HG02798 (cell line): Measurements from ENCODE around the gene ANAPC4.

ENCODE experiments used
- ATAC-seq: cut with Tn5 transposase; IDR thresholded peaks from one replicate; pipeline ENCODE4 v1.9.1; 2021; ENCODE audit warnings: mild to moderate bottlenecking; ENCODE audit not compliant: unreplicated experiment, poor library complexity

The ANAPC4 gene

DNA sequence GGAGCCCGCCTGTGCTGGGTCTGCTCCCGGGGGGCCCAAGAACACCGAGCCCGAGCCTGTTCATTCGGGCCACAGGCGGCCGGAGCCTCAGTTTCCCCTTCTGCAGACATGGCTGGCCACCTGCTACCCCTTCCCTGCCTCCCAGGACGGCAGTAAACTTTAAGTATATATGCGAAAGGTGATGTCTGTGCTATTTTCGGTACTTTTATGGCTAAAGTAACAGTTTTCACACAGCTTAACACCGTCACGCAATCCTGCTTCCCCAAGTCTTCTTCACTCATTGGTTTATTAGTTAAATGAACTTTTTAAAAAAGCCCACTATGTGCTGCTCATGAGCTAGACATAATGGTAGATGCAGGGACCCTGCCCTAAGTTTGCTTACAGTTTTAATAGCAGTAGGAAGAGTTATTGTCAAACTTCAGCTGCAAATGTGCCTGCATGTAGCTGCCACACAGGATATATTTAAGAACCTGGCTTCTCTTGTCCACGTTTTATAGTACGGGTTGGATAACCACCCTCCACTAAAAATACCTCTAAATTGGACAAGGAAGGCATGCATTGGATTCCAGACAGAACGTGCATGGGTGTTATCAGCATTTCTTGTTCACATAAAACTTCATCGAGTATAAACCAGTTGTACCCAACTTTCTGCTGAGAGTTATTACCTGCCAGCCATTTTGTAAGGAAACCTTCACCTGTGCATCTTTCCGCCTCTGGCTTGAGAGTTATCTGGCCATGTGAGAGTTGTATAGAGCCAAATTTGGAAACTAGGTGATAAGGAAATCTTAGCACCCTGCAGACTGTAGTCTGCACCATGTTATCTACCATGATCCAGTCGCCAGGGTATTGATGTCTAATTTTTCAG, 741 bp downstream of the ANAPC4 start:
- ATAC-seq, result no peak

- ATAC-seq, result no peak
Measured at GRCh38 chr4:25378437-25378743, 1.3 kb downstream of the ANAPC4 start.

DNA sequence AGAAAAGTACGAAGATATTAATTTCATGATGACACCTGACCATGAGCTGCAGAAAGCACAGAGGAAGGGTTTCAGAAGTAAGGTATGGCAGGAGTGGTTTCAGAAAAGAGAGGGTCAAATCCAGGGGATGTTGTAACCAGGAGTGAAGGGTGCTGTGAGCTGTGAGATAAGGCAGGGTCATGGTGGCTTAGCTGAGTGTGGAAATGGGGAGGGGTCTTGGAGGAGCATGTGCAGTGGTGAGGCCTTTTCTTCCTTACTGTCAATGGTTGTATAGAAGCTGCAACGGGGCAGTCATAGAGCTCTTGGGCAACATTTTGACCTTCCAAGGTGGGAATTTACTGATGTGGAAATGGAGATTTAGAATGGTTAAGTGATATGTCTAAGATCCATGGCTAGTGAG, 2.5 kb downstream of the ANAPC4 start:
- no peak for ATAC-seq

- ATAC-seq, result no peak
Measured at GRCh38 chr4:25383647-25384046, 6.6 kb downstream of the ANAPC4 start.

DNA sequence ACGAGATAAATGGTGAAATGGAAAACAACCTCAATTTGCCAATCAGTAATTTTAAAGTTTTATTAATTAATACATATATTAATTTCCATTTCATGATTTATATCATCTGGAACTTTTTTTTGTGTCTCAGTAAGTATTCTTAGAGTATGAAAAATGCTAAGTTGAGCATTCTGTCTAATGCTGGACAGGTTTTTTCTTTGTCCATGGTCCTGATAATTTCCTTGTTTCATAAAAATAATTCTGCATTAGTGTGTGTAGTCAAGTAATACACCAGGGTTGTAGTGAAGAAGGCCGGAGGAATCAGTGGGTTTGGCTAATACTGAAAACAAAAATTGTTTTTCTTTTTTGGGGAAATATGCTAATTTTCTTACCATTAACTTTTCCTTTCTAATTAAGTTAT, 9.9 kb downstream of the ANAPC4 start:
- no peak for ATAC-seq

- ATAC-seq, result no peak
Measured at GRCh38 chr4:25397305-25397704, 20.2 kb downstream of the ANAPC4 start.

GRCh38 chr4:25399510-25399909, 22.4 kb downstream of the ANAPC4 start:
- ATAC-seq, result no peak

- no peak for ATAC-seq
Measured at GRCh38 chr4:25401066-25401465, 24.0 kb downstream of the ANAPC4 start.

GRCh38 chr4:25402521-25402920, 25.5 kb downstream of the ANAPC4 start:
- no peak for ATAC-seq

GRCh38 chr4:25403699-25404098, 26.6 kb downstream of the ANAPC4 start:
- ATAC-seq, result no peak

GRCh38 chr4:25405453-25405852, 28.4 kb downstream of the ANAPC4 start:
- ATAC-seq, result no peak

DNA sequence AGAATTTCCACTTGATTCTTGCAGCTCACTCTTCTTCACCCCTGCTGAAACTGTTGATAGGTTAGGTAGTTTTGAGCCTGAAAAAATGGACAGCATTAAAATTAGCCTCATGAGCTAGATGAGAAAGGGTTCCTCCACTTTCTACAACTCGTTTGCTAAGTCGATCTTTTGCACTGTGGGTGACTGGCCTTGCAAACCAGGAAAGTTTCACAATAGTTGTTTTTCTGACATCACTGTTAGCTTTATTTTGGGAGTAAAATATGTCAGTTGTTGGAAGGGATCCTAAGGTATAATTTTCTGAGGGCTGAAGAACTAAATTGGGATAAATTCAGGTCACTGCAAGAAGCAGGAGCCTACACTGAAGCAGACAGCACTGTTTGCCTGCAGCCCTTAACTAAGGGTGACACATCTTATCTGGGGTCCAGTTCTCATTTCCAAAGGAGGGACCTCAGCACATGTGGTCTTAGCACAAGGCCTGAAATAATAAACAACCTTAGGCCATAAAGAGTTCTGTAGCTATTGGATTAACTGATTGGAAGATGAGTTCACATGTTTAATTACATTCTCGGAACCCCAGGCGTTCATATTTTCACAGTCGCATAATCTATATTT, 29.1 kb downstream of the ANAPC4 start:
- no peak for ATAC-seq

DNA sequence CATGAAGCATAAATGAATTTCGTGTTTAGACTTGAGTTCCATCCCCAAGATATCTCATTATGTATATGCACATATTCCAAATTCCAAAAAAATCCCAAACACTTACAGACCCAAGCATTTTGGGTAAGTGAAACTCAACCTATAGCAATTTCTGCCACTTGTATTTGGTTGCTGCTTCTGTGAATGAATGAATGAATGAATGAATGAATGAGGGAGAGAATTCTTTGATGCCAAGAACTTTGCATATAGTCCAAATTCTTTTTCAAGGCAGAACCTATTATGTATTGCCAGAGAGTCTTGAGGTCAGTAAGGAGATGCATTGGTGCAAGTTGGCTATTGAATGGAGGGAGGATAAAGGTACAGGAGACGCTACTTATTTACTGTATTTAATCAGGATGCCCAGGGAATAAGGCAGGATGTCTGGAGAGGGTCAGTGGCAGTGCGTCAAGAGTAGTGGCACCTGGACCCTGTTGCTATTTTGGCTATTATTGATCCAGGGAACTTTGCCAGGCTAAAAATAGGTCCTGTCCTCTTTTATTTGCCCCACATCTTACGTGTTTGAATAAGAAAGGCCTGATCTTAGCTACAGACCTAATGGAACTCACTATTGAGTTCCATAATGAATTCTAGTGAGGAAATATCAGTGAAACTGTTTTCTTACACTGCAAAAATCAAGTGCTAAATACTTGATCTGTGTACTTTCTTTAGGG, 33.9 kb downstream of the ANAPC4 start:
- no peak for ATAC-seq

GRCh38 chr4:25413261-25413660, 36.2 kb downstream of the ANAPC4 start:
- no peak for ATAC-seq

DNA sequence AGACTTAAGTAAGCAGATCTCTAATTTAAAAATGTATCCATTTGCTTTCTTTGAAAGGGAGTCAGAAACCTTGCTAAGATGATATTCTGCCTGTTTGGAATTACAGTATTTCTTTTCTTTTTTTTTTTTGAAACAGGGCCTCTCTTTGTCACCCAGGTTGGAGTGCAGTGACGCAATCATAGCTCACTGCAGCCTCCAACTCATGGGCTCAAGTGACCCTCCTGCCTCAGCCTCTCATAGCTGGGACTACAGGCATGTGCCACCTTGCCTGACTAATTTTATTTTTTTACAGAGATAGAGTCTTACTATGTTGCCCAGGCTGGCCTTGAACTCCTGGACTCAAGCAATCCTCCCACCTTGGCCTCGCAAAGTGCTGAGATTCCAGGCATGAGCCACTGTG, 40.0 kb downstream of the ANAPC4 start:
- ATAC-seq, result no peak

GRCh38 chr4:25420931-25421330, 43.9 kb downstream of the ANAPC4 start:
- ATAC-seq, result no peak

- ATAC-seq, result no peak
Measured at GRCh38 chr4:25421816-25422525, 44.9 kb downstream of the ANAPC4 start.

- no peak for ATAC-seq
Measured at GRCh38 chr4:25423548-25423947, 46.5 kb downstream of the ANAPC4 start.

- no peak for ATAC-seq
Measured at GRCh38 chr4:25424539-25425228, 47.6 kb downstream of the ANAPC4 start.

GRCh38 chr4:25425361-25425760, 48.3 kb downstream of the ANAPC4 start:
- no peak for ATAC-seq
